ENCODE results near the gene SMAD1.
"Not testable (repeated sequence)": the region's sequence is repeated elsewhere in the genome, so short reads cannot be mapped to it uniquely, and the experiment has no call there.

SMAD1 gene

DNA sequence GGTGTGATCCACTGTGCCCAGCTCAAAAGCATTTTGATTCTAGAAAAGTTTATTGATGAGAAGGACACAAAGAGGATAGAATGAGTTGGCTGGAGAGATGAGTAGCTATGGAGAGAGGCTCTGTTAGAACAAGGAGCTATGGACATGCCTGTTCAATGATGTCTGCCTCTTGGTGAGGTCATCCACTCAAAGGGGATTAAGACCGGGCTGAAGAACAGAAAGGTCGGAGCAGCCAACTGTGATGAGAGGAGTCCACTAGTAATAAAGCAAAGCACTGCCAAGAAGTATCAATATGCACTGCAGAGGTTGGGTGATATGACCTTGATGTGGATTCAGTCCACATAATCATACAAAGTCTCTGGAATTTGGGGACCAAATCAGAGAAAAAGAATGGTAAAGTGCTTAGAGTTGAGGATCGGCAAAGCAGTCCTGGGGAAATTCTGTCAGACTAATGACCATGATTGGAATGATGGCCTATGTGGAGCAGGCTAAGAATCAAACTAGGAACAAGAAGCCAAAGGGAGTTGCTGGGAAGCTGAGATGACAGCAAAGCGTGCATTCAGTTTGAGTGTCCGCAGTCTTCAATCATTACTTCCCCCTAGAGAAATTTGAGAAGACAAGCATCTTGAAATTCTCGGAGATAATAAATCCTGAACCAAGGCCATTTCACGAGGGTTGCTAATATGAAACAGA is 81.8 kb downstream of the SMAD1 start:
- no peak overlapping the region for H3K27ac ChIP-seq (ENCODE audit: low read depth, low read length)
- H3K9ac ChIP-seq (ENCODE audit: low read length): no peak overlapping the region
- H3K4me3 ChIP-seq (ENCODE audit: low read depth, low read length): no peak overlapping the region
- no peaks in the 10 kb centered on the region for H3K27me3 ChIP-seq (ENCODE audit: control insufficient read depth, insufficient read depth, low read length)
- H3K36me3 ChIP-seq (ENCODE audit: control insufficient read depth, insufficient read depth, low read length): peaks cover 7% of the 10 kb centered on the region; the same call in 1 of the 2 replicates
- no peaks in the 10 kb centered on the region for H3K4me1 ChIP-seq (ENCODE audit: control insufficient read depth, insufficient read depth, low read length)
- peaks cover 8% of the 10 kb centered on the region; the same call in 1 of the 2 replicates for H3K9me3 ChIP-seq (ENCODE audit: control insufficient read depth, insufficient read depth, low read depth, low read length)

DNA sequence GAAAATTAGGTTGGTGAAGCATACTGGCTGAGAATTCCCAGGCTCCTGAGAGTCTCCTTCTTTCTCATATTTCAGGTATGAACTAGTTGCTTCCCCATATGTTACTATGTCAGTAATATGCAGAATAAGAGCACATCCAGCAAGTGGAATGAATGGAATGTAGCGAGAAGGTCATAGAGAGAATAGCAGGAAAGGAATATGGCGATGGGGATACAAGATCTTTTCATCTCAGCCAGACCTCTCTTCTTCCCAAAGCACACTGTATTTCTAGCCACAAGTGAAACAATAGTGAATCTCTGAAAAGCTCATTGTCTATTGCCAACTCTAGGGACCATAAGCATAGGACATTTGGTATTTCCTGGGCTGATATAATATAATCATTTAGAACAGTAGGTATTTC is 82.9 kb downstream of the SMAD1 start:
- Histone ChIP-seq H3K27ac (ENCODE audit: low read depth, low read length) (no peak overlapping the region), H3K4me3 (ENCODE audit: low read depth, low read length) (no peak overlapping the region)

GRCh38 chr4:145565328-145565727 is 83.7 kb downstream of the SMAD1 start:
- Histone ChIP-seq H3K36me3 (ENCODE audit: control insufficient read depth, insufficient read depth, low read length) (no peaks in the 10 kb centered on the region), H3K27ac (ENCODE audit: low read depth, low read length) (no peak overlapping the region), H3K4me1 (ENCODE audit: control insufficient read depth, insufficient read depth, low read length) (no peaks in the 10 kb centered on the region), H3K9me3 (ENCODE audit: control insufficient read depth, insufficient read depth, low read depth, low read length) (peaks cover 8% of the 10 kb centered on the region; the same call in 1 of the 2 replicates), H3K27me3 (ENCODE audit: control insufficient read depth, insufficient read depth, low read length) (no peaks in the 10 kb centered on the region), H3K4me3 (ENCODE audit: low read depth, low read length) (no peak overlapping the region), H3K9ac (ENCODE audit: low read length) (no peak overlapping the region)

More for the DNA sequence above, 82.9 kb downstream of the SMAD1 start:
- Histone ChIP-seq H3K4me1 (ENCODE audit: control insufficient read depth, insufficient read depth, low read length) (no peaks in the 10 kb centered on the region), H3K9me3 (ENCODE audit: control insufficient read depth, insufficient read depth, low read depth, low read length) (peaks cover 8% of the 10 kb centered on the region; the same call in 1 of the 2 replicates), H3K27me3 (ENCODE audit: control insufficient read depth, insufficient read depth, low read length) (no peaks in the 10 kb centered on the region), H3K36me3 (ENCODE audit: control insufficient read depth, insufficient read depth, low read length) (peaks cover under 1% of the 10 kb centered on the region; the same call in 1 of the 2 replicates), H3K9ac (ENCODE audit: low read length) (no peak overlapping the region)

DNA sequence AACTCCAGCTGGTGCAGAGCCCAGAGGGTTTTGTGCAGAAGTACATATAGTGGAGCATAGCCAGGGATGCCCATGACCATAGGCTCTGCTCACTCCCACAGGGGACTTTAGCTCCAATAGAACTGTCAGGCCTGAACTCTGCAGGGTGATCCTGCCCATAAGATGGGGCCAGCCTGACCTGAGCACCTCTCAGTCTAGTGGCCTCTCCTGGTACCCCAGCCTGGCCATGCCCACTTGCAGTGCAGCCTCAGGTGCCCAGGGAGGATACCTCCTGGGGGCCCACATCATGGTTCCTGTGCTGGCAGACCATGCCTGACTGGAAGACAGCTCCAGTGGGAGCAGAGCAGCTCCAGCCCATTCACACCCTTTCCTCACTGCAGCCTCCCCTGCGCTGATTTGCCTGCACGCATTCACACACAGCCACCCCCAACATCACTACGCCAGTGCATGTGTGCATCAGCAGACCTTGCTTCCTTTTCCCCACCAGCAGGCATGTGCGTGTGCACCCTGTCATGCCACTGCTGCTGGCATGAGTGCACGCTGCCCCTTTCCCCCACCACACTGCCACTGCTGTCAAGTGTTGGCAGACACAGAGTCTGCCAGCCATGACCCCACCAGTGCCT is 84.5 kb downstream of the SMAD1 start:
- H3K27ac ChIP-seq (ENCODE audit: low read depth, low read length): no peak overlapping the region
- H3K36me3 ChIP-seq (ENCODE audit: control insufficient read depth, insufficient read depth, low read length): no peaks in the 10 kb centered on the region
- no peak overlapping the region for H3K4me3 ChIP-seq (ENCODE audit: low read depth, low read length)
- no peaks in the 10 kb centered on the region for H3K4me1 ChIP-seq (ENCODE audit: control insufficient read depth, insufficient read depth, low read length)
- no peaks in the 10 kb centered on the region for H3K27me3 ChIP-seq (ENCODE audit: control insufficient read depth, insufficient read depth, low read length)
- no peak overlapping the region for H3K9ac ChIP-seq (ENCODE audit: low read length)
- H3K9me3 ChIP-seq (ENCODE audit: control insufficient read depth, insufficient read depth, low read depth, low read length): peaks cover 8% of the 10 kb centered on the region; the same call in 1 of the 2 replicates

DNA sequence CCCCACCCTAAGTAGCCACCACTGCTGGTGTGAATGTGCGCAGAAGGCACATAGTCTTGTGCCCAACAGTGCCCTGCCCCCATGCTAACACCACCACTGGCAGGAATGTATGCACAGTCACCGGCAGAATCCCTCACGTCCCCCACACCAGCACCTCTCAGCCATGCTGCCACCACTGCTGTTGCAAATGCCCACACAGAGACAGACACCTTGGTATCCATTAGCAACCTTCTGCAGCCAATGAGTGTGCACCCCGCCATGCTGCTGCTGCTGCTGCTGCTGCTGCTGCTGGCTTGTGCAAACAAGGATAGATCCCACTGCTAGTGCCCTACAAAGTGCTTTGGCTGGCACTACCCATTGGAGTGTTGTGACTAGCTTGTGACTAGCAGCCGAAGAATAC is 85.1 kb downstream of the SMAD1 start:
- no peaks in the 10 kb centered on the region for H3K36me3 ChIP-seq (ENCODE audit: control insufficient read depth, insufficient read depth, low read length)
- H3K4me1 ChIP-seq (ENCODE audit: control insufficient read depth, insufficient read depth, low read length): no peaks in the 10 kb centered on the region
- no peaks in the 10 kb centered on the region for H3K27me3 ChIP-seq (ENCODE audit: control insufficient read depth, insufficient read depth, low read length)
- no peak overlapping the region for H3K9ac ChIP-seq (ENCODE audit: low read length)
- peaks cover 8% of the 10 kb centered on the region; the same call in 1 of the 2 replicates for H3K9me3 ChIP-seq (ENCODE audit: control insufficient read depth, insufficient read depth, low read depth, low read length)
- H3K4me3 ChIP-seq (ENCODE audit: low read depth, low read length): no peak overlapping the region
- no peak overlapping the region for H3K27ac ChIP-seq (ENCODE audit: low read depth, low read length)

- no peaks in the 10 kb centered on the region for H3K27me3 ChIP-seq (ENCODE audit: control insufficient read depth, insufficient read depth, low read length)
- no peak overlapping the region for H3K9ac ChIP-seq (ENCODE audit: low read length)
- no peaks in the 10 kb centered on the region for H3K36me3 ChIP-seq (ENCODE audit: control insufficient read depth, insufficient read depth, low read length)
- H3K4me3 ChIP-seq (ENCODE audit: low read depth, low read length): no peak overlapping the region
- no peaks in the 10 kb centered on the region for H3K4me1 ChIP-seq (ENCODE audit: control insufficient read depth, insufficient read depth, low read length)
- peaks cover 12% of the 10 kb centered on the region for H3K9me3 ChIP-seq (ENCODE audit: control insufficient read depth, insufficient read depth, low read depth, low read length)
- H3K27ac ChIP-seq (ENCODE audit: low read depth, low read length): no peak overlapping the region
Measured at GRCh38 chr4:145567516-145567915, 85.9 kb downstream of the SMAD1 start.

- H3K9ac ChIP-seq (ENCODE audit: low read length); H3K4me3 ChIP-seq (ENCODE audit: low read depth, low read length); H3K27ac ChIP-seq (ENCODE audit: low read depth, low read length); H3K36me3 ChIP-seq (ENCODE audit: control insufficient read depth, insufficient read depth, low read length); H3K4me1 ChIP-seq (ENCODE audit: control insufficient read depth, insufficient read depth, low read length); H3K27me3 ChIP-seq (ENCODE audit: control insufficient read depth, insufficient read depth, low read length); H3K9me3 ChIP-seq (ENCODE audit: control insufficient read depth, insufficient read depth, low read depth, low read length): not testable (repeated sequence)
Measured at GRCh38 chr4:145574546-145574945, 92.9 kb downstream of the SMAD1 start.

- Histone ChIP-seq H3K27ac (ENCODE audit: low read depth, low read length) (no peak overlapping the region), H3K27me3 (ENCODE audit: control insufficient read depth, insufficient read depth, low read length) (no peaks in the 10 kb centered on the region), H3K36me3 (ENCODE audit: control insufficient read depth, insufficient read depth, low read length) (no peaks in the 10 kb centered on the region), H3K9ac (ENCODE audit: low read length) (no peak overlapping the region), H3K9me3 (ENCODE audit: control insufficient read depth, insufficient read depth, low read depth, low read length) (no peaks in the 10 kb centered on the region), H3K4me1 (ENCODE audit: control insufficient read depth, insufficient read depth, low read length) (no peaks in the 10 kb centered on the region), H3K4me3 (ENCODE audit: low read depth, low read length) (no peak overlapping the region)
Measured at GRCh38 chr4:145580906-145581305, 99.3 kb downstream of the SMAD1 start.

- no peaks in the 10 kb centered on the region for H3K9me3 ChIP-seq (ENCODE audit: control insufficient read depth, insufficient read depth, low read depth, low read length)
- H3K27me3 ChIP-seq (ENCODE audit: control insufficient read depth, insufficient read depth, low read length): no peaks in the 10 kb centered on the region
- no peak overlapping the region for H3K9ac ChIP-seq (ENCODE audit: low read length)
- no peak overlapping the region for H3K4me3 ChIP-seq (ENCODE audit: low read depth, low read length)
- H3K4me1 ChIP-seq (ENCODE audit: control insufficient read depth, insufficient read depth, low read length): 0 out of 2 replicates have a peak, but pooled peaks cover 4% of the 10 kb centered on the region
- H3K36me3 ChIP-seq (ENCODE audit: control insufficient read depth, insufficient read depth, low read length): no peaks in the 10 kb centered on the region
- no peak overlapping the region for H3K27ac ChIP-seq (ENCODE audit: low read depth, low read length)
Measured at GRCh38 chr4:145583191-145584055, 101.8 kb downstream of the SMAD1 start.

DNA sequence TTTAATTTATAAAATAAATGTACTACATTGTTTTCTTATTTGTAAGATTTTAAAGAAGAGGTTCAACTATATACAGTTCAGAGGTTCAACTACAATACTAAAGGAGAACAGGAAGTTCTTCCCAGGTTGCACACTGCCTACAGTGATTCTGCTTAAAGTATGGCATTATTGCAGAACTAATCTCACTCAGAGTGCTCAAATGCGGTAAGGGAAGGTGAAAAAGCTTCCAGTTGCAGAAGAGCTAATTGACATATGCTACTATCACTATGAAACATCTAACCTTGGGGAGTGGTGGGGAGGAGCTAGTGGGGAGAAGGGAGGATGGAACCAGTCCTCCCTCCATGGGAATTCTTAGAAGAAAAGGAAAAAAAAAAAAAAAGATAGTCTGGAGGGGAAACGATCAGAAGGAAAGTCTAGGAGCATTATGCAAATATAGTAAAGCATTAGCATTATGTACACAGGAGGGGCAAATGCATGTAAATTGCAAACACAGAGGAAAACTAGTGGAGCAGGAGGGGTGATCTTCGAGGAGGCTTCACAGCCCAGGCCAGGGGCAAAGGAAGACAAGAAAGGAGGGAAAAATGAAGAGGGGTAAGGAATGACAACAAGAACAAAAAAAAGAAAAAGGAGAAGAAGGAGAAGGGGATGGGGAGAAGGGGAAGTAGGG is 105.6 kb downstream of the SMAD1 start:
- no peak overlapping the region for H3K27ac ChIP-seq (ENCODE audit: low read depth, low read length)
- no peak overlapping the region for H3K9ac ChIP-seq (ENCODE audit: low read length)
- no peak overlapping the region for H3K4me3 ChIP-seq (ENCODE audit: low read depth, low read length)
- no peaks in the 10 kb centered on the region for H3K36me3 ChIP-seq (ENCODE audit: control insufficient read depth, insufficient read depth, low read length)
- H3K27me3 ChIP-seq (ENCODE audit: control insufficient read depth, insufficient read depth, low read length): no peaks in the 10 kb centered on the region
- 0 out of 2 replicates have a peak, but pooled peaks cover 4% of the 10 kb centered on the region for H3K4me1 ChIP-seq (ENCODE audit: control insufficient read depth, insufficient read depth, low read length)
- no peaks in the 10 kb centered on the region for H3K9me3 ChIP-seq (ENCODE audit: control insufficient read depth, insufficient read depth, low read depth, low read length)
